HG03354 (cell line): Measurements from ENCODE around the gene C9orf50.
"Not testable (repeated sequence)": the region's sequence is repeated elsewhere in the genome, so short reads cannot be mapped to it uniquely, and the experiment has no call there.

Source experiments
- ATAC-seq: cut with Tn5 transposase; IDR thresholded peaks from one replicate; pipeline ENCODE4 v1.9.1; 2021; ENCODE audit warnings: mild to moderate bottlenecking; ENCODE audit not compliant: unreplicated experiment, poor library complexity, severe bottlenecking

The C9orf50 gene, protein sequence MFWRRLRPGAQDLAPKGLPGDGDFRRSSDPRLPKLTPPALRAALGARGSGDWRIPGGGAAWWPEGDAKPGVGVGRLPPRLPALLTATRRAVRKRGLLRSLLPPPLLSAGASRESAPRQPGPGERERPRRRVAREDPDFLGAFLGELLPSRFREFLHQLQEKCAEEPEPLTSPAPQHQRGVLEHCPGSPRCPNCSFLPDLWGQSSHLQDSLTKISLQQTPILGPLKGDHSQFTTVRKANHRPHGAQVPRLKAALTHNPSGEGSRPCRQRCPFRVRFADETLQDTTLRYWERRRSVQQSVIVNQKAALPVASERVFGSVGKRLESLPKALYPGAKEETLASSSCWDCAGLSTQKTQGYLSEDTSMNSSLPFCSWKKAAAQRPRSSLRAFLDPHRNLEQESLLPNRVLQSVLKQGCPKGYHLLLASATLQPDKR

DNA sequence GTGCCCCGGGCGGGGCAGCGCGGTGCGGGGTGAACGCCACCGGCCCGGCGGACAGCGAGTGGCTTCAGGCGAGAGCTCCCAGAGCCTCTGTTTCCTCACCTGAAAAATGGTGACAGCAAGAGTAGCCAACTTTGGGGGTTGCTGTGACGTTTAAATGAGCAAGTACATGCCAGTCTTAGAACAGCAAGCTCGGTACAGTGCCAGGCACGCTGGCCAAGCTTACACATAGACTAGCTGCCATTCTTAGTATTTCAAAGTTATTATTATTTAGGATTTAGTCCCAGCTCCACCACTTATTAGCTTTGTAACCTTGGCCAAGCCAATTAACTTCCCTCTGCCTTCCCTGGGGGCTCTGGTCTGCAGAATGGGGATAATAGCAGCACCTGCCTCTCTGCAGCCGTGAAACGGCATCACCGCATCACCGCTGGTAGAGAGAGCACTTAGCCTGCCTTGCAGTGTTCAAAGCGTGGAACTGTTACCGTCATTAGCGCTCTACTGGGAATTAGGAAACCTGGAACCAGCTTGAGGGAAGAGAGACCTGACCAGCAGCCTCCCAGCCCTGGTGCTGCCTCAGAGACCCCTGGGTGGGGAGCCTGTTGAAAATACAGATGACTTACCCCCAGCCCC is at the start of gene C9orf50:
Gene C9orf50, minus strand, starts transcription at position 433 of the 627 bp plus-strand sequence. CDS start 527 bp downstream, outside the sequence.
- no peak for ATAC-seq

DNA sequence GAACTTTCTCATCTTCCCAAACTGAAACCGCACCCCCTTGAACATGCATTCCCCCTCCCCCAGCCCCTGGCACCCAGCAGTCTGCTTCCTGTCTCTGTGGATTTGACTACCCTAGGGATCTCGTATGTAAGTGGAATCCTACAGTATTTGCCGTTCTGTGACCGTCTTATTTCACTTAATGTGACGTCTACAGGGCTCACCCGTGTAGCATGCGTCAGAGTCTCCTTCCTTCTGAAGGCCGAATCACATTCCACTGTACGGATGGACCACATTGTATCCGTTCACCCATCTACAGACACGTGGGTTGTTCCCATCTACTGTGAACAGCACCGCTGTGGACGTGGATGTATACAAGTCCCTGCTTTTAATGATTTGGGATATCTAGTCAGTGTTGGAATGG is 49.0 kb upstream of the C9orf50 start:
- ATAC-seq: no peak

DNA sequence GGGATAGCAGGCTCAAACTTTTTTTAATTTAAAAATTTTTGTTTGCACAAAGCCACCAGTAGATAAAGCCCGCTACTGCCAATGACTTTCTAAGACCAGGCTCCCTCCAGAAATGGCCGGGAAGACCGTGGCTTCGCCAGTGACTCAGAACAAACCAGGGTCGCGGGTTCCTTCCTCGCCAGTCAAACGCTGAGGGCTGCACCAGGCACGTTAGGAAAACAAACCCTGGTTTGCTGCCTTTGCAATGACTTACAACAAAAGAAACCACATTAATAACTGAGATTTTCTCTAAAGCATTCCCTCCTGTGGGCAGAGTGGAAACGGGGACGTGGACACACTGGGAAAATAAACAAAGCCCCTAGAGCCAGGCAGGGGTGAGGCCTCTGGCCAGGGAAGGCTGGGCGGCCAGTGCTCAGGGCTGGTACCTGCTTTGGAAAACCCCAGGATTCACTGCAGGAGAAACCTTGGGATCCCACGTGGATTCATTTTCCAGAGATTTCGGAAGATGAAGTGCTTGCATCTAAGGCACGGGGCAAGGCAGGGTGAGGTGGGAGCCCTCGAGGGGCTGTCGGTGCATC is 48.3 kb upstream of the C9orf50 start:
- ATAC-seq: no peak

- ATAC-seq: no peak
These were observed 46.9 kb upstream of the C9orf50 start for GRCh38 chr9:129667850-129668249.

- ATAC-seq: no peak
These were observed 46.5 kb upstream of the C9orf50 start for GRCh38 chr9:129667378-129667777.

DNA sequence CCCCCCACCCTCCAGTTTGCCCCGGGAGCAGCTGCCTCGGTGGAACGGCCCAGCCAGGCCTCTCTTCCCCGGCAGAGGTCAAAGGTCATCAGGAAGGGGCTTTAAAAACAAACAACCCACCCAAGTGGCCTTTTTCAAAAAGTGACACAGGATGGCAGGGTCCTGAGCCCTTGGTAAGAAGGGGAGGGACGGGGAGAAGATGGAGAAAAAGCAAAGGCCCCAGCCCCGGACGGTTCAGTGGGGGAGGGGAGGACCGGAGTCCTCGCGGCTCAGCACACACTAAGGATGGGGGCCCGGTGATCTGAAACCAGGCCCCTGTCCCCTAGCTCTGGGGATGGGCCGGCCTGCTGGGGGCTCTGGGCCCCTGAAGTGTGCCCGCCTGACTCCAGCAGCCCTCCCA is 45.7 kb upstream of the C9orf50 start:
- no peak for ATAC-seq

- ATAC-seq: no peak
These were observed 45.1 kb upstream of the C9orf50 start for GRCh38 chr9:129665814-129666520.

DNA sequence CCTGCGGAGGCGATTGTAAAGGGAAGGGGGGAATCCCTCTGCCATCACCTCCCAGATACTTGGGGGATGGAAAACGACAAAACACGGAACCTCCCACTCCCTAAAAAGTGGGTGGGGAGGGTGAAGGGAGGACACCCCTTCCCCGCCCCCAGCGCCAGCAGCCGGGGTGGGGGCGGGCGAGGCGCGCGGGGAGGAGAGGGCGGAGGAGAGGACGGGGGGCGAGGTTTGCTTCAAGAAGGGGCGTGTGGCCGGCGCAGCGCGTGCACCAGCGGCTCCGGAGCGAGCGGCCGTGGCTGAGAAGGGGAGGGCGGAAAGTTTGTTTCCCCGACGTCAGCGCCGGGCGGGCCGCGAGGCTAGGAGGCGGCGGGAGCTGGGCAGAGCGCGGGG is 44.5 kb upstream of the C9orf50 start, which contains the start of gene PRRX2:
Gene PRRX2, plus strand, starts transcription at position 259 of the 387 bp plus-strand sequence. CDS start 221 bp downstream, outside the sequence.
- no peak for ATAC-seq

GRCh38 chr9:129664746-129665388 is 44.0 kb upstream of the C9orf50 start:
- ATAC-seq: no peak

GRCh38 chr9:129662239-129662638 is 41.3 kb upstream of the C9orf50 start:
- ATAC-seq: not testable (repeated sequence)

GRCh38 chr9:129661029-129661428 is 40.1 kb upstream of the C9orf50 start:
- no peak for ATAC-seq

DNA sequence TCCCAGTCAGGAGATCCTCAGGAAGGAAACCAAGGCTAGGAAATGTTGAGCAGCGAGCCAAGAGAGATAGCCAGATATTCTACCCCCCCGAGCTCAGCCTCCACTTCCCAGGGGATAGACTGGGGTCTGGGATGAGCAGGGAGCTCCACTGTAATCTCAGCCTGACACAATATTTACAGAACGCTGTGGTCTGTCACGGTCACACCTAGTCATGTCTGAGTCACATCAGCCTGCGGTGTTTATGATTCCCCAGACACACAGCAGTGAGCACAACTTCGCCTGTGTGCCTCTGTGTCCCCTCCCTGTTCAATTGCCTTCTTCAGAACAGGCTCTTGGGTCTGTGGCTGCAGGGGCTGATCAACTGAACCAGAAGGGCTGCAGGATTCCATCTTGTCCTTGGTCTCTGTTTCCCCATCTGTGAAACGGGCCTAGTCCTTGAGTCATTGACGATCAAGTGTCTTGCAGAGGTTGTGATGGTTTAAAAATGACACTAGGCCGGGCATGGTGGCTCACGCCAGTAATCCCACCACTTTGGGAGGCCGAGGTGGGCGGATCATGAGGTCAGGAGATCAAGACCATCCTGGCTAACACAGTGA is 36.0 kb upstream of the C9orf50 start:
- ATAC-seq: no peak

DNA sequence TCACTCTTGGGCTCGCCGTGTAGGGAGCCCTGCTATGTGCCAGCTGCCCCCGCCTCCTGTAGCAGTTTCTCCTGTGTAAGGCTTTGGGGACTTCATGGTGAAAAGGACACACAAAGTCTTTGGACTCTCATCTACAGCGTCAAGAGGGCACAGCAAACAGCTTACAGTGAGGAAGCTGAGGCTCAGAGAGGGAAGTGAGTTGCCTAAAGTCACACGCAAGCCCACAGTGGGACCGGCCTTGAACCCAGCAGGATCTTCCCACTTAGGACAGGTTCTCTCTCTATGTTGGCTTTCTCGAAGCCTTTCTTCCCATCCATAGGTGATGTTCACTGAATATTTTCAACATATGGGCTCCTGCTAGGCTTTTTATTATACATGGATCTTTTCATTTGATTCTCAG is 34.8 kb upstream of the C9orf50 start:
- ATAC-seq: no peak

DNA sequence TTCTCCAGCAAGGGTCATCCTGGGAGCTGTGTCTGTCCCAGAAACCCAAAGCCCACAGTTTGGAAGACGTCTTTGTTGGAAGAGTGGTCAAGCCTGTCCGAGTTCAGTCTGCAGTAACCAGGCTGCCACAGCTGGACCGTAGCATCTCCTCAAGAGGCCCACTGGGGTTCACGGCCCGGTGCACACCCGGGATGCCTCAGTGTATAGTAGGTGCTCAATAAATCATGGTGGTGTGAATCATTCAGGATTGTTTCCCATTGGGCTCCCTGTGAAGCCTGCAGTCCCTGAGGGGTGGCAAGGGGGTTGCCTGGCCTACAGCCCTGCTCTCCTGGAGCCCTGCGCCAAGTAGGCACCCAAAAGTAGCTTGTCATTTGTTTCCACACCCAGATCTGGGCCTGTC is 34.3 kb upstream of the C9orf50 start:
- ATAC-seq: no peak

DNA sequence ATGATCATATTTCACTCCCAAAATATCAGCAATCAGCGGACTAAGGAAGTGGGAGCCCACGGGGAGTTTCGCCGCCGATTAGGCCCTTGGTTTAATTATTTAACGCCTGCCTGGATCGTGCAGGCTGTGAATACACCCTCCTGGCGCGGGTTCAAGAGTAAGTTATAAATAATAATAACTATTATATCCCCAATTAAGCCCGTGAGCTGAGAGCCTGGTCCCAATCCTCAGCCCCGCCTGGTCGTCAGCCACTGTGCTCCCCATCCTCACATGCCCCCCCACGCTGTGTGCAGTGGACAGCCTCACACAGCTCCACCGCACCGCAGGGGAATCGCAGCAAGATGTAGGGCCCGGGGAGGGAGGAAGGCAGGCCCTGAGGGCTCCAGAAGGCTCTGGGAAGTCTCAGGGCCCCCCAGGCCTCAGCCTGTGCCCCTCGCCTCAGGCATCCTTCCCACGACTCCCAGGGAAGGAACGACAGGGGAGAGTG is 33.7 kb upstream of the C9orf50 start:
- ATAC-seq: no peak

DNA sequence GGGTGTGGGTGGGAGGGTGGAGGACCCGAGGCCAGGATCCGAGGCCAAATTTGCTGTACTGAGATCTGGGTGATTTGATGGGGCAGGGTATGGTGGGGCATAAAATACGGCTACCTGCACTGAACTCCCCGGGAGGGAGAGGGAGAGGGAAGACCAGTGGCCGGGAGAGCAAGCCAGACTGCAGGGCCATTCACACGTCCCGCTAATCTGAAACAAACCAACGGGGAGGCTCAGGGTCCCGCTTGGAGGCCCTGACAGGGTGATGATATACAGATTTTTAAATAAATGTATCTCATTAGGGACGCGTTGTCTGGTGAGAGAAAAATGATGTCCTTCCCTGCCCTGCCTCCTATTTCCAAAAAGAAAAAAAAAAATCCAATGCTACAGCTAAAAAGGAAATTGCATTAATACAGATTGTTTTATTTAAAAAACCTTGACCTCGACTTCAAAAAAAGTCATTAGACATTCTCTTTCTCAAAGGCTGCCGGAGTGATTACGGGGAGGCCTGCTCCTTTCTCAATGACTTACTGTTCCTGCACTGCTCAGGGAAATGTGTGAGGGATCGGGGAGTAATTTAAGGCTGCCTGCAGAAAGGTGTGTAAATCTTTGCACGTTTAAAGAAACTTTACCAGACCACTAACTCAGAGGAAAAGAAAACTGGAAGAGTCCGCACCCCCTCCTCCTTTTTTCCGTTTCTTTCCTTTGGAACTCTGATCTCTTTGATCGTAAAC is 33.1 kb upstream of the C9orf50 start:
- no peak for ATAC-seq

DNA sequence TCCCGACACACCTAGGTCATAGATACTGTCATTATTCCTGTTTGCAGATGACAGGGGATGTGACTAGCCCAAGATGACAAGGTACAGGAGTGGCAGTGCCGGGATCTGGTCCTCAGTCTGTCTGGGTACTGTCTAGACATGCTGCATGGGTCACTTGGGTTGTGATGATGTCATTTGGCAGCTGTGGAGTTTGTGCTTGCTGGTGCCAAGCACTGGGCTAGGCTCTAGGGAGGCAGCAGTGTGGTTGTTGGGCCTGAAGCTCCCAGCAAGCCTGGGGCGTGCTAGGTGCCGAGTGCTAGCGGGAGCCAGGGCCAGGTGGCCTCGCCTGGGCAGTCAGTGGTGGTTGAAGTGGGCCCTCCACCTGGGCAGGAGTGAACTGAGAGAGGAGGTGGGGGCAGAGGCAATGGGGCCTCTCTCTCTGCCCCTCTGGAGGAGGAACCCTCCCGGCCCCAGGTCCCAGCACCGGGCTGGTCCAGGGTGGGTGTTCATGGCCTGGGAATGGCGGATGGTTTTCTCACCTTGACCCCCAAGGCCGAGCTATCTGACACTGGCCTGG is 29.9 kb upstream of the C9orf50 start:
- no peak for ATAC-seq
